Omental fat pad (tissue), 4 donors: Measurements from ENCODE around the gene CCL1. TPM values are rescaled to one million over a fixed set of nuclear protein-coding genes. Genes with fewer than 3 reads are reported as not detected.

ENCODE experiments used
- ATAC-seq: fragments of 150-250 bp; one replicate; pipeline ENCODE4 v1.9.1; 2016; ENCODE audit warnings: mild to moderate bottlenecking, moderate library complexity; ENCODE audit not compliant: low FRiP score
- DNase-seq: peaks from one replicate; pipeline ENCODE4 v3.0.0-alpha.2; 2019; ENCODE audit warnings: low spot score
- total RNA-seq, 4 donors: library from RNA; depleted of rRNA; stranded (reverse); fragments of >200 nt; gene quantifications; one replicate each; pipeline ENCODE4 v1.1.0, GENCODE V29; 2016
- TF ChIP-seq, protein P1 (sequence below), 3 donors: fragments of 450-650 bp; IDR thresholded peaks; one replicate each; pipeline ENCODE4 v1.5.1; 2016 to 2017; ENCODE audit warnings: antibody characterized with exemption in 3 of 3, mild to moderate bottlenecking in 3 of 3, moderate library complexity in 2 of 3

The CCL1 gene
- total RNA-seq, 4 donors from 2014 or later = not detected

GRCh38 chr17:34384271-34384670, 21.2 kb upstream of the CCL1 start:
- TF ChIP-seq, protein P1, sequence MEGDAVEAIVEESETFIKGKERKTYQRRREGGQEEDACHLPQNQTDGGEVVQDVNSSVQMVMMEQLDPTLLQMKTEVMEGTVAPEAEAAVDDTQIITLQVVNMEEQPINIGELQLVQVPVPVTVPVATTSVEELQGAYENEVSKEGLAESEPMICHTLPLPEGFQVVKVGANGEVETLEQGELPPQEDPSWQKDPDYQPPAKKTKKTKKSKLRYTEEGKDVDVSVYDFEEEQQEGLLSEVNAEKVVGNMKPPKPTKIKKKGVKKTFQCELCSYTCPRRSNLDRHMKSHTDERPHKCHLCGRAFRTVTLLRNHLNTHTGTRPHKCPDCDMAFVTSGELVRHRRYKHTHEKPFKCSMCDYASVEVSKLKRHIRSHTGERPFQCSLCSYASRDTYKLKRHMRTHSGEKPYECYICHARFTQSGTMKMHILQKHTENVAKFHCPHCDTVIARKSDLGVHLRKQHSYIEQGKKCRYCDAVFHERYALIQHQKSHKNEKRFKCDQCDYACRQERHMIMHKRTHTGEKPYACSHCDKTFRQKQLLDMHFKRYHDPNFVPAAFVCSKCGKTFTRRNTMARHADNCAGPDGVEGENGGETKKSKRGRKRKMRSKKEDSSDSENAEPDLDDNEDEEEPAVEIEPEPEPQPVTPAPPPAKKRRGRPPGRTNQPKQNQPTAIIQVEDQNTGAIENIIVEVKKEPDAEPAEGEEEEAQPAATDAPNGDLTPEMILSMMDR (IDR thresholded peaks at IDR 0.05) = no peak
- ATAC-seq = no peak
- DNase-seq = no peak

GRCh38 chr17:34383216-34383615, 20.2 kb upstream of the CCL1 start:
- no peak for DNase-seq
- ATAC-seq = no peak
- TF ChIP-seq, protein P1 (IDR thresholded peaks at IDR 0.05) = no peak

GRCh38 chr17:34382621-34383124, 19.6 kb upstream of the CCL1 start:
- DNase-seq (no peak), ATAC-seq (no peak)
- TF ChIP-seq, protein P1 (IDR thresholded peaks at IDR 0.05) = no peak

GRCh38 chr17:34379868-34380267, 16.8 kb upstream of the CCL1 start:
- DNase-seq (no peak), ATAC-seq (no peak)
- TF ChIP-seq, protein P1 (IDR thresholded peaks at IDR 0.05) = no peak

- DNase-seq = no peak
- TF ChIP-seq, protein P1 (IDR thresholded peaks at IDR 0.05) = no peak
- no peak for ATAC-seq
These were observed 15.7 kb upstream of the CCL1 start for GRCh38 chr17:34378664-34379101.

DNA sequence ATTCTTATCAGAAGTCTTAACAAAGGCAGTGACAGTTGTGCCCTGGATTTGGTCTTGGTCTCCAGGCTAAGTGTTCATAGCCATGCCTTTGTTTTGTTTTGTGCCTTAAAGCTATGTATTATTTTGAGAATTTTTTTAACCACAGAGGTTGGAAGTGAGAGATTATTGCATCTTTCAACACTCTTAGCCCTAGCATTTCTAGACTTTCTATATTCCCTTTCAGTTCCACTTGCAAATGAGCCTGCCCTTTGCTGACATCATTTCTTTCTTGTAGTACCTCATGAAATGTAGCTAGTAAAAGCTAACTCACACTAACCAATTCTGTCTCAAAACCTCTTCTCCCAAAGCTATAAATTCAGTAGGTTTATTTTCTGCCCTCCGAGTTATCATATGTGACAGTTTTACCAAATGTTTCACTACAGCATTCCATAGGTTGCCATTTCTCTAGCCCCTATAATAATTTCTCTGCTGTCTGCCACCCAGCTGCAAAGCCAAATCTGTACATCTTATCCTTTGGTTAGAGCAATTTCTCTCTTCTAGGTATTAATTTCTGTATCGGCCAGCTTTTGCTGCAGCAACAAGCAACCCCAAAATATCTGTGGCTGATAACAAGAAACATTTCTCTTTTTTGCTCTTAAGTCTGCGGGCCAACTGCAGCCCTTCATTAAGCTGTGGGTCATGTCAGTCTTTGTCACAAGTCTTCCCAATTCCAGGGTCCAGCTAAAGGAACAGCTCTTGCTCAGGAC, 14.2 kb upstream of the CCL1 start:
- DNase-seq (no peak), ATAC-seq (no peak)
- TF ChIP-seq, protein P1 (IDR thresholded peaks at IDR 0.05) = no peak

DNA sequence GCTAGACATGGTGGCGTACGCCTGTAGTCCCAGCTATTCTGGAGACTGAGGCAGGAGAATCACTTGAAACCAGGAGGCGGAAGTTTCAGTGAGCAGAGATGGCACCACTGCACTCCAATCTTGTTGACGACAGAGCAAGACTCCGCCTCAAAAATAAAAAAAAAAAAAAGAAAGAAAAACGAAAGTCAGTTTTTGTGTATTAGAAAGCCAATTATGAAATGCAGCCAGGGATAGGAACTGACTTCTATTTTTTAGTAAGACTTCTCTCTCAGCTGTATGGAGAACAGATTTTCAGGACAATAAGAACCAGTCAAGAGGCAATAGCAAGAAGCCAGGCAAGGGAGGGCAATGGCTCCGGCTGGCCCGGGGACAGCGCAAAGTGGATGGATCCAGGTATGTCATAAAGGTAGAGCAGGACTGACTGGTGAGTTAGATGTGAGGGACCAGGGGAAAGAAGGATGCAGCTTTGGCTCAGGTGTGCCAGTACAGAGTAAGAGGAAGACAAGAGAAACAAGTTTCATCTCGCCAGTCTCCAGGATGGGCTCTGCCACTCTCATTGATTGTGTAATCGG, 12.5 kb upstream of the CCL1 start:
- DNase-seq (no peak), ATAC-seq (no peak)
- TF ChIP-seq, protein P1 (IDR thresholded peaks at IDR 0.05) = no peak
